MCF 10A (cell line): ENCODE data around the gene CELSR1. TPM values are rescaled to one million over a fixed set of nuclear protein-coding genes. Genes with fewer than 3 reads are reported as not detected.

Experiments
- BruUV-seq: library from RNA; stranded (reverse); fragments of 400-500 nt; replicated peaks from 2 replicates; lab custom pipeline; 2021; lab: Mats Ljungman, UMichigan
- CTCF ChIA-PET: fragments of 300-600 bp; sonication (Branson Sonifier 250); formaldehyde crosslinking; extraction: SDS; loops from one replicate; lab custom pipeline; 2021; ENCODE audit warnings: antibody characterized with exemption, inconsistent platforms; lab: Yijun Ruan, JAX
- POLR2A ChIA-PET: fragments of 300-600, 350-650 bp; sonication (Branson Sonifier 250); formaldehyde crosslinking; extraction: SDS; loops from one replicate; lab custom pipeline; 2020; ENCODE audit warnings: antibody characterized with exemption, inconsistent platforms; lab: Yijun Ruan, JAX
- DNase-seq: peaks from one replicate; pipeline ENCODE4 v3.0.0-alpha.2; 2018; ENCODE audit not compliant: unreplicated experiment
- H3K27ac Mint-ChIP-seq: one replicate; pipeline ENCODE4 v1.8.0; 2022; ENCODE audit warnings: mild to moderate bottlenecking, low read depth, mixed read lengths; ENCODE audit not compliant: unreplicated experiment
- H3K27me3 Mint-ChIP-seq: one replicate; pipeline ENCODE4 v1.8.0; 2022; ENCODE audit warnings: mixed read lengths; ENCODE audit not compliant: insufficient read depth, unreplicated experiment
- H3K36me3 Mint-ChIP-seq: one replicate; pipeline ENCODE4 v1.8.0; 2022; ENCODE audit warnings: mild to moderate bottlenecking, moderate library complexity, mixed read lengths; ENCODE audit not compliant: insufficient read depth, unreplicated experiment
- H3K4me1 Mint-ChIP-seq: one replicate; pipeline ENCODE4 v1.8.0; 2022; ENCODE audit warnings: mixed read lengths; ENCODE audit not compliant: insufficient read depth, unreplicated experiment
- H3K4me3 Mint-ChIP-seq: one replicate; pipeline ENCODE4 v1.8.0; 2022; ENCODE audit warnings: mild to moderate bottlenecking, moderate library complexity, mixed read lengths; ENCODE audit not compliant: unreplicated experiment
- H3K9me3 Mint-ChIP-seq: one replicate; pipeline ENCODE4 v1.8.0; 2022; ENCODE audit warnings: mixed read lengths; ENCODE audit not compliant: unreplicated experiment
- CTCF ChIP-seq: fragments of 200-600 bp; IDR thresholded peaks from one replicate; pipeline ENCODE4 v1.8.0; 2022; ENCODE audit warnings: antibody characterized with exemption, mild to moderate bottlenecking; ENCODE audit not compliant: unreplicated experiment
- intact Hi-C: fragments of 100-400 bp; cut with micrococcal nuclease; formaldehyde crosslinking; loops from 2 replicates; pipeline ENCODE4 v1.14.1; 2022
- total RNA-seq: library from RNA; stranded (reverse); gene quantifications from 2 replicates; pipeline ENCODE4 v1.2.3, GENCODE V29; 2022

The CELSR1 gene
- total RNA-seq, 1 experiment from 2014 or later: 49.1 TPM

- Mint-ChIP-seq H3K27ac (no peak overlapping the region), H3K36me3 (peaks cover 10% of the 10 kb centered on the region), H3K9me3 (peaks cover 7% of the 10 kb centered on the region), H3K27me3 (no peaks in the 10 kb centered on the region), H3K4me3 (no peak overlapping the region), H3K4me1 (no peaks in the 10 kb centered on the region)
- DNase-seq: no peak
- intact Hi-C loops: no loop called here
- ChIA-PET POLR2A (interaction anchor here (0.5 to 0.8 kb wide), 2 partner anchors 57 to 97 kb away, joined by 3 read pairs; no protein-coding TSS in a partner anchor), CTCF (interaction anchor here (0.6 kb wide), 1 partner anchor 97 kb away, joined by 3 read pairs; no protein-coding TSS in a partner anchor)
- no TSS peak for BruUV-seq
- TF ChIP-seq CTCF: no peak
These were observed 93.0 kb downstream of the CELSR1 start for GRCh38 chr22:46444390-46444854.

- CTCF ChIA-PET: no interaction called here
- no peak overlapping the region for H3K4me3 Mint-ChIP-seq
- peaks cover 10% of the 10 kb centered on the region for H3K36me3 Mint-ChIP-seq
- H3K9me3 Mint-ChIP-seq: peaks cover 2% of the 10 kb centered on the region
- intact Hi-C loops: no loop called here
- POLR2A ChIA-PET: interaction anchor here (0.5 to 0.8 kb wide), 2 partner anchors 58 to 98 kb away, joined by 3 read pairs; no protein-coding TSS in a partner anchor
- TF ChIP-seq CTCF: no peak
- H3K27ac Mint-ChIP-seq: no peak overlapping the region
- no peaks in the 10 kb centered on the region for H3K27me3 Mint-ChIP-seq
- no peak for DNase-seq
- H3K4me1 Mint-ChIP-seq: no peaks in the 10 kb centered on the region
- BruUV-seq: no TSS peak
These were observed 93.5 kb downstream of the CELSR1 start for GRCh38 chr22:46443850-46444389.

- POLR2A ChIA-PET: no interaction called here
- BruUV-seq: no TSS peak
These were observed 95.1 kb downstream of the CELSR1 start for GRCh38 chr22:46442217-46442853.

More at GRCh38 chr22:46442217-46442853, 95.1 kb downstream of the CELSR1 start:
- CTCF ChIA-PET: interaction anchor here (0.6 to 1.7 kb wide), 2 partner anchors 19 to 75 kb away, joined by 3 to 5 read pairs; no protein-coding TSS in a partner anchor
- Mint-ChIP-seq H3K36me3 (peaks cover 21% of the 10 kb centered on the region), H3K9me3 (no peaks in the 10 kb centered on the region), H3K27me3 (no peaks in the 10 kb centered on the region), H3K4me3 (no peak overlapping the region), H3K4me1 (no peaks in the 10 kb centered on the region), H3K27ac (no peak overlapping the region)
- no peak for DNase-seq
- intact Hi-C loops: no loop called here
- TF ChIP-seq CTCF: no peak
